GM19099 (cell line): ENCODE results near the gene PRMT6.

Experiments
- POLR2A ChIP-seq: IDR thresholded peaks from 3 replicates; pipeline ENCODE4 v1.6.1; 2011; ENCODE audit warnings: low read depth; ENCODE audit not compliant: insufficient read length; ENCODE audit errors: extremely low read depth

Gene PRMT6

DNA sequence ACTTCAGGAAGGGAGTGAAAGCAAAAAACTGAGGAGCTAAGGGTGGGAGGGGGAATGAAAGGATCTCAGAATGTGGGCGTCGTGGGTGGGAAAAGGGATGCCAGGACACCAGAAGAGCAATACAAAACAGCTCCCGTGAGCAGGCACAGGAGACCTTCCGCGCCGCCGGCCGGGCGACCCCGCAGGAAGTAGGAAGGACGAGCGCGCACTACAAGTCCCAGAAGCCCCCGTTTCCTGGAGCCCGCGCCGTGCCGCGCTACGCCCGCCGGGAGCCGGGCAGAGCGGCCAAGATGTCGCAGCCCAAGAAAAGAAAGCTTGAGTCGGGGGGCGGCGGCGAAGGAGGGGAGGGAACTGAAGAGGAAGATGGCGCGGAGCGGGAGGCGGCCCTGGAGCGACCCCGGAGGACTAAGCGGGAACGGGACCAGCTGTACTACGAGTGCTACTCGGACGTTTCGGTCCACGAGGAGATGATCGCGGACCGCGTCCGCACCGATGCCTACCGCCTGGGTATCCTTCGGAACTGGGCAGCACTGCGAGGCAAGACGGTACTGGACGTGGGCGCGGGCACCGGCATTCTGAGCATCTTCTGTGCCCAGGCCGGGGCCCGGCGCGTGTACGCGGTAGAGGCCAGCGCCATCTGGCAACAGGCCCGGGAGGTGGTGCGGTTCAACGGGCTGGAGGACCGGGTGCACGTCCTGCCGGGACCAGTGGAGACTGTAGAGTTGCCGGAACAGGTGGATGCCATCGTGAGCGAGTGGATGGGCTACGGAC is at the start of gene PRMT6:
PRMT6 (plus strand) TSS at position 249 of the 771 bp plus-strand sequence; CDS start at position 291, 42 bp downstream.
- TF ChIP-seq POLR2A = peak; percentile 81

DNA sequence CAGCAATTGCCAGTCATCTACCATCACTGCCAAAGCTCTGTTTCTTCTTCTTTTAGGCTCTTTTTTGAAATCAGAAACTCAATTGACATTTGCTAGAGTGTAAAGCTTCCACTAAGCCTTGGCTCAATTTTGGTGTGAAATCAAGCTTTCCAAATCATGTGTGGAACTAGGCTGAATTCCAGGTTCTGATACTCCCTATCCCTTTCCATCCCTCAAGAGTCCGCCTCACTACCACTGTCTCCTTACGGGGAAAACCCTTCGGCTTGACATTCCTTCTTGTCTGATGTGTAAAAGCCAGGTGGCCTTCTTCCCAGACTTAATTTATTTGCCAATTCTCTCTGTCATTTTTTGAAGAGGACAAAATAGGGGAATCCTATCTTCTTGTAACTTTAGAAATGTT is 47.2 kb upstream of the PRMT6 start:
- TF ChIP-seq POLR2A = no peak

DNA sequence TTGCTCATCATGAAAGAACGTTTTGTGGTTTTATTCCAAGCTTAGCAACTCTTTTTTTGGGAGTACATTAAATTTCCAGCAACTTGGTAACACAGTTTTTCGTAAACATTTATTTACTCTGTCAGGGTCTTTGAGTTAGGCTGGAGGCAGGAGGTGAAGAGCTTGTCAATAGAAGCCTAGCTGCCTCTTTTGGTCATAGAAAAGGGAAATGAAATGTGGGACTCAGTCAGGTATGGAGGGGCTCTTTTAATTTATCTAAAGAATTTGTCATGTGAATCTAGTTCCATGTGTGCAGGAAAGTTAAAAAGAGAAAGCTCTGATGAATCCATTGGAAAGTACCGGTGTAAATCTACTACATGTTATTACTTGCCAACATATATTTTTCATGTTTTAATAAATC is 45.9 kb upstream of the PRMT6 start:
- TF ChIP-seq POLR2A = no peak

DNA sequence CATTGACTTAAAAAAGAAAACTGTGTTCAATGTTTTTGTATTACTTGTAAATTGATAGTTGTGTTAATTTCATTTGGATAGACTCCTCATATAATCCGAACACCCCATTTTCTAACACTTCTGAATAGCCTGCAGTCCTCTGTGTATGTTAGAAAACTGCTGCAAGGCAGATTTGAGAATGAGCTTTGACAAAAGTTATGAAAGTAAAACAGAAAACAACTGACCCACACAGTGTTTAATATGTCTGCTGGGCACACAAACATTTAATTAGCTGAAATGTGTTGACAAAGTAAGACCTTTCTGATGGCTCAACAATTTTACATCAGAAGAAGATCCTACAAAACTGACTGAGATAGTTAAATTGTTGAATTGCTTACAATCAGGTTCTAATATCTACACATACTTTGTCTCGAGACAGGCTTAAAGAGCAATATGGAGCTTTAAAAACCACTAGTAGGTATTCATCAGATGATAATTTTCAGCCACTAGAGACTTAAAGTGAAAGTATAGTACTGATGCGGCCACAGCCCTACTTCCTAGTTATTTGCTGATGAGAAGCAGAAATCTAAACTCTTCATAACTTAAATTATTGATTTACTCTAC is 40.0 kb upstream of the PRMT6 start:
- no peak for TF ChIP-seq POLR2A

DNA sequence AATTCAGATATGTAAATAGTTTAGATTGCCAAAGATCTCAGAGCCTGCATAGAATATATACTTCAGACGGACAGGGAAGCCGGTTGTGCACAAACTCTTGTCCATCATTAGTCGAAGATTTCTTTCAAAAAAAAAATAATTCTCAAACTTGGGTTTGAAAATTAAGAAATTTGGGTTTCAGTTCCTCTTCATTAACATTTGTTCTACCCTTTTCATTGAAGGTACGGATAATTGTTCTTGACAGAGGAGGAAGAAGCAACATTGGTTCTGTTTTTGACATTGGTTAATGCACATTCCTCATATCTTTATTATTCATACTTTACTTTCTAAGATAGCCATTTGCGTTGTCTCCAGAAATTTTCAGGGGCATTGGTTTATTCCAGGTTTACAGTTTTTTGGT is 38.0 kb upstream of the PRMT6 start:
- no peak for TF ChIP-seq POLR2A

DNA sequence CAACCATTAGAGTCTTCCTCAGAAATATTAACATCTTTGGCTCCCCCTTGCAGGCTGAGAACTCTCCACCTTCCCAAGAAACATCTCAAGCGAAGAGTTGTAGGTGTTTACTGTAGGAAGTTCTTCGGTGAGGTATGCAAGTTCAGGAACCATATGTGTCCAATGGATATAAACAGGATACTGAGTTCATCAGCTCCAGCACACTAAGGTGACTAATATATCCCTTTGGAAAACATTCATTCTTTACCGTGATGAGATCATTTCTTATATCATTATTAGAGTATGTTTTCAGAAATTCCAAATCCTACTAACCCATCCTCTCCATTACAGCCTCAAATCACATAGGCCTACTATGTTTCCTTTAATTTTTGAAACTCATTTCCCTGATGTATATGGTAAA is 37.3 kb upstream of the PRMT6 start:
- no peak for TF ChIP-seq POLR2A

DNA sequence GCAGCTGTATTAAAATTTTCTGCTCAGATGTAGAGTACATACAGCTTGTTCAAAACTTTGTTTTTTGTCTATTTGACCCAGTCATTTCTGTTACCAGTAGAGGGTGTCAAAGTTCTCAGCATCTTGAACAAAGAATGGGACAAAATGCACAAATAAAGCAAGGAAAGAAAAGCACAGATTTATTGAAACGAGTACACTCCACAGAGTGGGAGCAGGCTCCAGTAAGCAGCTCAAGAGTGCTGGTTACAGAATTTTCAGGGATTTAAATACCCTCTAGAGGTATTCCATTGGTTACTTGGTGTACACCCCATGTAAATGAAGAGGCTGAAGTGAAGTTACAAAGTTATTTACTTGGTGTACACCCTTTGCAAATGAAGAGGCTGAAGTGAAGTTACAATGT is 8.9 kb upstream of the PRMT6 start:
- no peak for TF ChIP-seq POLR2A

DNA sequence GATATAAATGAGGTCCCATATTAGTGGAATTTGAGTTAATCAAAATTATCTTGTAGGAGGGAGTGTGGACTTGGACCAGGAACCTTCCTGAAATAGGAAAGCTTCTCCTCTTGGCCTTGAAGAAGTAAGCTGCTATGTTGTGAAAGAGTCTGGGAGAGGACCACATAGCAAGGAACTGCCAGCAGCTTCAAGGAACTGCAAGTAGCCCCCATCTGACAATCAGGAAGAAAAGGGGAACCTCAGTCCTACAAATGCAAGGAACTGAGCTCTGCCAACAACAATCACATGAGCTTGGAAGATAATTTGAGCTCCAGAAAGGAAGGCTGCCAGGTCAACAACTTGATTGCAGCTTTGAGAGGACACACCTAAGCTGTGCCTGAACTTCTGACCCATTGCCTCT is 8.2 kb upstream of the PRMT6 start:
- no peak for TF ChIP-seq POLR2A

DNA sequence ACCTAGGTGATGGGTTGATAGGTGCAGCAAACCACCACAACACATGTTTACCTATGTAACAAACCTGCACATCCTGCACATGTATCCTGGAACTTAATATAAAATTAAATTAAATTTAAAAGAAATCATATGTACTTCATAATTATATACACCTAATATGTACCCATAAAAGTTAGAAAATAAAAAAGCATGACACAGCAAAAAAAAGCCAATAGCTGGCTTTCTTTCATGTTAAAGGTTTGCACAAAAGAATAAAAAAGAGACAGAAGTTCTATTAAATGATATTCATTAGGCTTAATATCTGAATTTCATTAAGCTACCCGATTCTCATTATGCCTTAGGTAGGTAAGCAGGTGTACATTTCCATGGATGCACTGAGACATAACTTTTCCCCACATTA is 5.2 kb upstream of the PRMT6 start:
- TF ChIP-seq POLR2A = no peak

DNA sequence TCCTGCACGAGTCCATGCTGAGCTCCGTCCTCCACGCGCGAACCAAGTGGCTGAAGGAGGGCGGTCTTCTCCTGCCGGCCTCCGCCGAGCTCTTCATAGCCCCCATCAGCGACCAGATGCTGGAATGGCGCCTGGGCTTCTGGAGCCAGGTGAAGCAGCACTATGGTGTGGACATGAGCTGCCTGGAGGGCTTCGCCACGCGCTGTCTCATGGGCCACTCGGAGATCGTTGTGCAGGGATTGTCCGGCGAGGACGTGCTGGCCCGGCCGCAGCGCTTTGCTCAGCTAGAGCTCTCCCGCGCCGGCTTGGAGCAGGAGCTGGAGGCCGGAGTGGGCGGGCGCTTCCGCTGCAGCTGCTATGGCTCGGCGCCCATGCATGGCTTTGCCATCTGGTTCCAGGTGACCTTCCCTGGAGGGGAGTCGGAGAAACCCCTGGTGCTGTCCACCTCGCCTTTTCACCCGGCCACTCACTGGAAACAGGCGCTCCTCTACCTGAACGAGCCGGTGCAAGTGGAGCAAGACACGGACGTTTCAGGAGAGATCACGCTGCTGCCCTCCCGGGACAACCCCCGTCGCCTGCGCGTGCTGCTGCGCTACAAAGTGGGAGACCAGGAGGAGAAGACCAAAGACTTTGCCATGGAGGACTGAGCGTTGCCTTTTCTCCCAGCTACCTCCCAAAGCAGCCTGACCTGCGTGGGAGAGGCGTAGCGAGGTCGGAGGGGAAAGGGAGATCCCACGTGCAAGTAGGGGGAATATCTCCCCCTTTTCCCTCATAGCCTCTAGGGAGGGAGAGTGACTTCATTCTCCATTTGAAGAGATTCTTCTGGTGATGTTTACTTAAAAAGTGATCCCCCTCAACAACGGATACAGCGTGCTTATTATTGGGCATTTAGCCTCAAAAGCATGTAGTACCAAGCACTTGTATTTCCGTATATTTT is 991 bp downstream of the PRMT6 start:
- peak; percentile 61 for TF ChIP-seq POLR2A

DNA sequence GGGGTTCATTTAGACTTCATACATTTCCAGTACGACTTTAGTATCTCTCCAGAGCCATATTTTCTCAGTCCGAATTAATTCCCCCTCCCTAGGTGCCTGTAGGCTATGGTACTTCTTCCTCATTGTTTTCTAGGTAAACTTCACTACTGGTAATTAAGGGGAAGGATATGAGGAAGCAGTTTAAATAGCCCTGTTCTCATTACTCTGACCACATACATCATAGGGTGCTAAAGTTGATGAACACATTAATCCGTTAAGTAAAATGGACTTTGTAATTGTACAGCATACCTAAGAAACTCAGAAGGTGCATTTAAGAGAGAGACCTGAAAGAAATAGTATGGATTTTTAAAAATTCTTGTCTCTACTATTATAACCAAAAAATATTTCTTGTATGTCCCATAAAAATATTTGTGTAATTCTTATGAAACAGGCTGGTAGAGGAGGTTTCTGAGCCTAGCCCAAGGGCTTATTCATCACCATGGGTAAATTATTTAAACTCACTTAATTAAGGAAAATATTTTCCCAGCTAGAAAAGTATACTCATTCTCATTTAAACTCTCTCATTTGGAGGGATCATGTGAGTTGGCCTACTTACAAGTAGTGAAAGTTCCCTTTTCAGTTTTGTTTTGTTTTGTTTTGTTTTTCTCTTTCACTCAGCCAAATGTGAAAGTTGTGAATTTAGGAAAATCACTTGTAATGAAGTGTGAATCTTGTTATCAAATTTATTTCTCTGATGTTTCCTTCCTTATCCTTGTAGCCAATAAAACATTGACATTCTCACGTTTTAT is 2.0 kb downstream of the PRMT6 start:
- no peak for TF ChIP-seq POLR2A

DNA sequence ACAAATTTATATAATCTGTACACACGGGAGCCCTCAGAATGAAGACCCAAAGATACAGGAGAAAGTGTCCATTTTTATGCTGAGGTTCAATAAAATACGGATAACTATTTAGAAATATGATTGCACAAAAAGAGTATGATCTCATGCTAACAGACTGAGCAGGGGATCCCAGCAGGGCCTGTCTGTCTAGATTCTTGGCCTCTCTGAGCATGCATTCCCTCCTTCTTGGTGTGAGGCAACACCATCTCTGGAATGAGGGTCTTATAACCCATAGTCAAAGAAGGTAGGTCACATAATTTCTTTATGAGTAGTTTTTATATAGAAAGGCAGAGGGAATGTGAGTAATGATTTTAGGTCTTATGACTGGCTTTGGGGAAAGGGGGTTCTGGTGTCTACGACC is 5.4 kb downstream of the PRMT6 start:
- TF ChIP-seq POLR2A = no peak

DNA sequence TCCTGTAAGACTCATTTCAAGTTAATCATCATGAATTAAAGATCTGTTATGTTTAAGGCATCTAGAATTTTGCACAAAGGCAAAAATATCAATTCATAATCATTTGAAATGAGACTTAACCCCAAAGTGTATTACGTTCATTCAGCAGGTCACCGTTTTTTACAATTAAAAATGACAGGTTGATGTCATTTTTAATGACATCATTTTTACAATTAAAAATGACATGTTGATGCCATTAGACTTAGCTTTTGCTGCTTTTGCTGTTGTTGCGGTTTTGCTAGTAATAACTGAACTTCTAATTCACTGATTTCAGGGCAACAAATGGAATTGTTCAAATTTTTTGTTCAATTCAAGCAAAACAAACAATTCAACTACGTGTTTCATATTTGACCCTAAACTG is 17.0 kb downstream of the PRMT6 start:
- no peak for TF ChIP-seq POLR2A

DNA sequence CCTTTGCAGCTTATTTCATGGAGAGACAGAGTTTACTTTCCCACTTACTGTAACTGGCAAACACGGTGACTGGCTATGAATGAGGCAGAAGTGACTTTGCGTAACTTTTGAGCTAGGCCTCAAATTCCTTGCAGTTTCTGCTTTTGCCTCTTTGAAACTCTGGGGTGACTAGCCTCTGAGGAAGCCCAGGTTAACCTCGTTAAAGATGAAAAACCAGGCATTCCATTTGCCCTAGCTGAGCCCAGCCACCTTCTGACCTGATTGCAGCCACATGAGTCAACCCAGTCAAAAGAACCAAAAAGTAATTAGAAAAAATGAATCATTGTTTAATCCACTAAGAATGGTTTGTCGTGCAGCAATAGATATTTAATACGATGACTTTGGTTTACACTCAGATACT is 20.4 kb downstream of the PRMT6 start:
- TF ChIP-seq POLR2A = no peak

DNA sequence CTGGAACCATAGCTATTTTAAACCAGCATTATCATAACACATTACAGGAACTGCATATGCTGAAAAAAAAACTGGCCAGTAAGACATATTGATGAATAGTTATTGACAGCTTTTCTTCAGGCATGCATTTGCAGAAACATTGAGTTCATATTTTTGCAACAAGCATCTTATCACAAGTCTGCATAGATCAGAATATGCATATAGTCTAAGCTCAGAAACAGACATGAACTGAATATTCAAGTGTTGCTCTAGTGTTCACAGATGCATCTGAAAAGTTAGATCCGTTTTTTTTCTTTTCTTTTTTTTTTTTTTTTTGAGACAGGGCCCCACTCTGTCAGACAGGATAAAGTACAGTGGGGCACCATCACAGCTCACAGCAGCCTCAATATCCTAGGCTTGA is 22.8 kb downstream of the PRMT6 start:
- TF ChIP-seq POLR2A = no peak
